Measurements from ENCODE around the gene SBNO2.

DNA sequence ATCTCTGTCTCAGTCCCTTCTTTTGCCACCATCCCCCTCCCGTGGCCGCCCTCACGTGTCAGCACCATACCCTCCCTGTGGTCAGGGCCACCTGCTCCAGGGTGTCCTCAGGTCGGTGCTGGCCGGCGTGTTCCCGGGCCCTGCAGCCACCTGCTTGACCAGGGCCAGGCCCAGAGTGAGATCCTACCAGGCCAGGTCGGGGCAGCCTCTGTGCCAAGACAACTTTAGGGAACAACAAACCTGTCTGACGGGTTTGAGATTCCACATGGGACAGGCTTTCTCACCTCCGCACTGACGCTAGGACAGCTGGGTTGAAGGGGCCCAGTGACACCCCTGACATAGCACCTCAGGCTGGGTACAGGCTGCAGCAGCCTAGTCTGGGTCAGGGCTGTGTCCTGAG, 7.5 kb upstream of the SBNO2 start:
- TF ChIP-seq, protein P1, sequence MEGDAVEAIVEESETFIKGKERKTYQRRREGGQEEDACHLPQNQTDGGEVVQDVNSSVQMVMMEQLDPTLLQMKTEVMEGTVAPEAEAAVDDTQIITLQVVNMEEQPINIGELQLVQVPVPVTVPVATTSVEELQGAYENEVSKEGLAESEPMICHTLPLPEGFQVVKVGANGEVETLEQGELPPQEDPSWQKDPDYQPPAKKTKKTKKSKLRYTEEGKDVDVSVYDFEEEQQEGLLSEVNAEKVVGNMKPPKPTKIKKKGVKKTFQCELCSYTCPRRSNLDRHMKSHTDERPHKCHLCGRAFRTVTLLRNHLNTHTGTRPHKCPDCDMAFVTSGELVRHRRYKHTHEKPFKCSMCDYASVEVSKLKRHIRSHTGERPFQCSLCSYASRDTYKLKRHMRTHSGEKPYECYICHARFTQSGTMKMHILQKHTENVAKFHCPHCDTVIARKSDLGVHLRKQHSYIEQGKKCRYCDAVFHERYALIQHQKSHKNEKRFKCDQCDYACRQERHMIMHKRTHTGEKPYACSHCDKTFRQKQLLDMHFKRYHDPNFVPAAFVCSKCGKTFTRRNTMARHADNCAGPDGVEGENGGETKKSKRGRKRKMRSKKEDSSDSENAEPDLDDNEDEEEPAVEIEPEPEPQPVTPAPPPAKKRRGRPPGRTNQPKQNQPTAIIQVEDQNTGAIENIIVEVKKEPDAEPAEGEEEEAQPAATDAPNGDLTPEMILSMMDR (IDR thresholded peaks at IDR 0.05), result no peak
- no peak for TF ChIP-seq POLR2A (IDR thresholded peaks at IDR 0.05)
- TF ChIP-seq POLR2AphosphoS5 (IDR thresholded peaks at IDR 0.05; ENCODE audit: insufficient read depth in 1 of 2, low read depth in 1 of 2), result peak; percentile 33 to 40

Data from vagina (tissue), 2 donors.